ENCODE data around the gene NUP160. TPM values are rescaled to one million over a fixed set of nuclear protein-coding genes. Genes with fewer than 3 reads are reported as not detected.
"Not testable (repeated sequence)": the region's sequence is repeated elsewhere in the genome, so short reads cannot be mapped to it uniquely, and the experiment has no call there.

The NUP160 gene, protein sequence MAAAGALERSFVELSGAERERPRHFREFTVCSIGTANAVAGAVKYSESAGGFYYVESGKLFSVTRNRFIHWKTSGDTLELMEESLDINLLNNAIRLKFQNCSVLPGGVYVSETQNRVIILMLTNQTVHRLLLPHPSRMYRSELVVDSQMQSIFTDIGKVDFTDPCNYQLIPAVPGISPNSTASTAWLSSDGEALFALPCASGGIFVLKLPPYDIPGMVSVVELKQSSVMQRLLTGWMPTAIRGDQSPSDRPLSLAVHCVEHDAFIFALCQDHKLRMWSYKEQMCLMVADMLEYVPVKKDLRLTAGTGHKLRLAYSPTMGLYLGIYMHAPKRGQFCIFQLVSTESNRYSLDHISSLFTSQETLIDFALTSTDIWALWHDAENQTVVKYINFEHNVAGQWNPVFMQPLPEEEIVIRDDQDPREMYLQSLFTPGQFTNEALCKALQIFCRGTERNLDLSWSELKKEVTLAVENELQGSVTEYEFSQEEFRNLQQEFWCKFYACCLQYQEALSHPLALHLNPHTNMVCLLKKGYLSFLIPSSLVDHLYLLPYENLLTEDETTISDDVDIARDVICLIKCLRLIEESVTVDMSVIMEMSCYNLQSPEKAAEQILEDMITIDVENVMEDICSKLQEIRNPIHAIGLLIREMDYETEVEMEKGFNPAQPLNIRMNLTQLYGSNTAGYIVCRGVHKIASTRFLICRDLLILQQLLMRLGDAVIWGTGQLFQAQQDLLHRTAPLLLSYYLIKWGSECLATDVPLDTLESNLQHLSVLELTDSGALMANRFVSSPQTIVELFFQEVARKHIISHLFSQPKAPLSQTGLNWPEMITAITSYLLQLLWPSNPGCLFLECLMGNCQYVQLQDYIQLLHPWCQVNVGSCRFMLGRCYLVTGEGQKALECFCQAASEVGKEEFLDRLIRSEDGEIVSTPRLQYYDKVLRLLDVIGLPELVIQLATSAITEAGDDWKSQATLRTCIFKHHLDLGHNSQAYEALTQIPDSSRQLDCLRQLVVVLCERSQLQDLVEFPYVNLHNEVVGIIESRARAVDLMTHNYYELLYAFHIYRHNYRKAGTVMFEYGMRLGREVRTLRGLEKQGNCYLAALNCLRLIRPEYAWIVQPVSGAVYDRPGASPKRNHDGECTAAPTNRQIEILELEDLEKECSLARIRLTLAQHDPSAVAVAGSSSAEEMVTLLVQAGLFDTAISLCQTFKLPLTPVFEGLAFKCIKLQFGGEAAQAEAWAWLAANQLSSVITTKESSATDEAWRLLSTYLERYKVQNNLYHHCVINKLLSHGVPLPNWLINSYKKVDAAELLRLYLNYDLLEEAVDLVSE (N-terminal part only)
- 19.9 and 20.4 TPM in 2 replicates for total RNA-seq

DNA sequence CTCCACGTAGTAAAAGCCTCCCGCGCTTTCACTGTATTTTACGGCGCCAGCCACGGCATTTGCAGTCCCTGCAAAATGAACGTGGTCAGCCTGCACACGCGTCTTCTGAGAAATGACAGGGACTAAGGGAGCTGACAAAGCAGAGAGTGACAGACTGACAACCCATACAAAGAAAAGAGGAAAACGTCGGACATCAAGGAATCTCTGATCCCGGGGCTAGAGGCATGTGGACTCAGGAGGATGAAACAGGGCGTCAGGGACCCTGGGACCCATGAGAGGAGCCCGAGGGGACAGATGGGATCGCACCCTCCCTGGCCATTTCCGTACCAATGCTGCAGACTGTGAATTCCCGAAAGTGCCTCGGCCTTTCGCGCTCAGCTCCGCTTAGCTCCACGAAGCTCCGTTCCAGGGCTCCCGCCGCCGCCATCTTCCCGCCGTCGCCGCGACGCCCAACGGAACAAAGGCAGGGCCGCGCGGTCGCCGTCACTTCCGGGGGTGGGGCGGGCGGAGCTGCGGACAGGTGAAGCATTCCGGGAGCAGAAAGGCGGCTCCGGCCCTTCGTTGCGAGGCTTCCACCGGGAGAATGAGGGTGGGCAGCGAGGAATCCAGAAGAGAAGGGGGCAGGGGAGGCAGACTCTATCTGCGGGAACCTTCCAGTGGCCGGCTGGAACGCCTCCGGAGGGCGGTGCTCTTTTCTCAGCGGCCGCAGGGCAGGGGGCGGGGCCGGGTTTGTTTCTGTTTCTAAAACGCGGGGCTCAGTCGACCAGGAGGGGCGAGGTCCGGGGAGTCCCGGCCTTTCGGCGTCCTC, at the start of gene NUP160:
NUP160 (minus strand) TSS at position 459 of the 808 bp plus-strand sequence; CDS start at position 427, 32 bp downstream.
- DNase-seq (ENCODE audit: low read depth in 2 of 2) = peak; percentile 30 to 67

DNA sequence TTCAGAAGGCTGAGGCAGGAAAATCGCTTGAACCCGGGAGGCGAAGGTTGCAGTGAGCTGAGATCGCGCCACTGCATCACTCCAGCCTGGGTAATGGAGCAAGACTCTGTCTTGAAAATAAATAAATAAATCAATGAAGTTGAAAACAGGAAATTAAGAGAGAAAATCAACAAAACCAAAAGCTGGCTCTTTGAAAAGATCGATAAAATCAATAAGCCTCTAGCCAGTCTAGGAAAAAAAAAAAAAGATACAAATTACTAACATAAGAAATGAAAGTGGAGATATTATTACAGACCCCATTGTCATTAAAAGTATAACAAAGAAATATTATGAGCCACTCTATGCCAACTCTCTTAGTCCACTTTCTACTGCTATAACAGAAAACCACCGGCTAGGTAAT, 48.0 kb upstream of the NUP160 start:
- no peak for DNase-seq (ENCODE audit: low read depth in 2 of 2)

DNA sequence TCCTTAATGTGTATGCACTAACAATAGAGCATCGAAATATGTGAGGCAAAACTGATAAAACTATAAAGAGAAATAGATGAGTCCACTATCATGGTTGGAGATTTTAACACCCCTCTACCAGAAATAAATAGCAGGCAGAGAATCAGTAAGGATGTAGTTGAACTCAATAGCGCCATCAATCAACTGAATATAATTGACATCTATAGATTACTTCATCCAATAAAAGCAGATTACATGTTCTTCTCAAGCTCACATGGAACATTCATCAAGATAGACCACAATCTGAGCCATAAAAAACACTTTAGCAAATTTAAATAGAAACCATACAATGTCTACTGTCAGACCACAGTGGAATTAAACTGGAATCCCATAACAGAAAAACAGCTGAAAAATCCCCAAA, 46.9 kb upstream of the NUP160 start:
- DNase-seq (ENCODE audit: low read depth in 2 of 2) = no peak

DNA sequence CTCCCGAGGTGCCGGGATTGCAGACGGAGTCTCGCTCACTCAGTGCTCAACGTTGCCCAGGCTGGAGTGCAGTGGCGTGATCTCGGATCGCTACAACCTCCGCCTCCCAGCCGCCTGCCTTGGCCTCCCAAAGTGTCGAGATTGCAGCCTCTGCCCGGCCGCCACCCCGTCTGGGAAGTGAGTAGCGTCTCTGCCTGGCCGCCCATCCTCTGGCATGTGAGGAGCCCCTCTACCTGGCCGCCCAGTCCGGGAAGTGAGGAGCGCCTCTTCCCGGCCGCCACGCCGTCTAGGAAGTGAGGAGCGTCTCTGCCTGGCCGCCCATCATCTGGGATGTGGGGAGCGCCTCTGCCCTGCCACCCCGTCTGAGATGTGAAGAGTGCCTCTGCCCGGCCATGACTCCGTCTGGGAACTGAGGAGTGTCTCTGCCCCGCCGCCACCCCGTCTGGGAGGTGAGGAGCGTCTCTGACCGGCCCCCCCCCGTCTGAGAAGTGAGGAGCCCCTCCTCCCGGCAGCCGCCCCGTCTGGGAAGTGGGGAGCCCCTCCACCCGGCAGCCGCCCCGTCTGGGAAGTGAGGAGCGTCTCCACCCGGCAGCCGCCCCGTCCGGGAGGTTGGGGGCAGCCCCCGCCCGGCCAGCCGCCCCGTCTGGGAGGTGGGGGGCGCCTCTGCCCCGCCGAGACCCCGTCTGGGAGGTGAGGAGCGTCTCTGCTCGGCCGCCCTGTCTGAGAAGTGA, 44.6 kb upstream of the NUP160 start:
- DNase-seq (ENCODE audit: low read depth in 2 of 2) = not testable (repeated sequence)

DNA sequence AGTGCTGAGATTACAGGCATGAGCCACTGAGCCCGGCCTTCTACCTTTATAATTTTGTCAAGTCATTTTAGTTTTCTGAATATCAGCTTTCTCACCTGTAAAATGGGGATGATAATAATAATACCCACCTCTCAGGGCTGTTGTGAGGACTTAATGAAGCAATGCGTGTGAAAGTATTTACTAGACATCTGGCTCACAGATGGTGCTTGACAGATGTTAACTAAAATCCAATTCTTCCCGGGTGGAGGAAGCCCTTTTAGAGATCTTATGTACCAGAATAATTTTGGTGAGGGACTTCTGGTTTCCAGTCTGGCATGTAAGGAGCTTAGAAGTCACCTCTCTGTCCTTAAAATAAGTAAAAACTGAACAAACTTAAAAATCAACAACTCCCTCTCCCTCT, 43.7 kb upstream of the NUP160 start:
- no peak for DNase-seq (ENCODE audit: low read depth in 2 of 2)

DNA sequence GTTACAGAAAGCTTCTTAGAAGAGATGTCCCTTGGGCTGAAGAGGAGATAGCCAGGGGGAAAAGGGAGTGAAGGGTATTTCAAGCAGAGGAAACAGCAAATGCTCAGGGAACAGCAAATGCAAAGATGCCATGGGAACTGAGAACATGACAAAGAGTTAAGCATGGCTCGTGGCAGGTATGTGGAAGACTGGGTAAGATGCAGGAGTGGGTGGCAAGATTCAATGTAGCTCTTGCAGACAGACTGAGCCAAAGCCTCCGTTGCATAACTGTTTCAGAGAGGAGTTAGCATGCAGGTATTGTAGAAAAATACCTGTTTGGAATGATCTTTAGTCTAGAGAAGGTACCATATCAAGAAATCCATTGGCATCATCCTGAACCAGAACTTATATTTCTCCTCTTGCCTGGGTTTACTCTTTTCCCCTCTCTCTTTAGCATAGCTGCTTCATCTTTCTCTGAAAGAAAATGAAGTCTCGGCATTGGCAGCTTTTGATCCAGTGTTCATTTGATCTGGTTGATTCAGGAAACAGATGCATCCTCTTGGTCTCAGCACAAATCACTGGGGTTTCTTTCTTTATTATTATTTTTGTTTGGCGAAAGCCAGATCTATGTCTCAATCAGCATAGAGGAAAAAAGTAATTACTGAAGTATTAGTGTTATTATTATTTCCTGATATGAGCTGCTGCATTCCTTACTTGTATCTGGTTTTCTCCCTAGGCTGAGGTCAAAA, 41.7 kb upstream of the NUP160 start:
- DNase-seq (ENCODE audit: low read depth in 2 of 2) = peak; percentile 34 to 82

DNA sequence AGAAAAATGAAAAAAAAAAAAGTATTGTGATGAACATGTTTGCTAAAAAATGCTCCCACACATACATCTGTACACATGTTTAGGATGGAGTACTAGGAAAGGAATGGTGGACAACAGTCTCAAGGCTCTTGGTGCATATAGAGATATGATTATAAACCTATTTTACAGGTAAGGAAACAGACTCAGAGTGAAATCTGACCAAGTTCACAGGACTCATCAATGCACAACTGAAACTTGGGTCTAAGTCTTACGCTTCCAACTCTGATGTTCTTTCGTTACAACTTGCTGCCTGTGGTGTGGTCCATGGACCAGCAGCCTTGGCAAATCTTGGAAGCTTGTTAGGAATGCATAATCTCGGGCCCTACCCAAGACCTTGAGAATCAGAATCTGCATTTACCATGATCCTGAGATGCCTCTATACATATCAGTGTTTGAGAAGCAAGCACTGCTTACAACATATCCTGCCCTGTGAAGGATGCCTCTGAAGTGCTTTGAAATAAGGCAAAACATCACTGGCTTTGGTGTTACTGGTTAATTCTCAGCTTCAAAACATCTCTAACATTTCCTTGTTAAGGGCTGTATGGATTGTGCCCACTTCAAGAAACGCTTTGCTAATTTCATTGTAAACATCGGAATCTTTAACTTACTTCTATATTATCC, 39.9 kb upstream of the NUP160 start:
- DNase-seq (ENCODE audit: low read depth in 2 of 2) = no peak

DNA sequence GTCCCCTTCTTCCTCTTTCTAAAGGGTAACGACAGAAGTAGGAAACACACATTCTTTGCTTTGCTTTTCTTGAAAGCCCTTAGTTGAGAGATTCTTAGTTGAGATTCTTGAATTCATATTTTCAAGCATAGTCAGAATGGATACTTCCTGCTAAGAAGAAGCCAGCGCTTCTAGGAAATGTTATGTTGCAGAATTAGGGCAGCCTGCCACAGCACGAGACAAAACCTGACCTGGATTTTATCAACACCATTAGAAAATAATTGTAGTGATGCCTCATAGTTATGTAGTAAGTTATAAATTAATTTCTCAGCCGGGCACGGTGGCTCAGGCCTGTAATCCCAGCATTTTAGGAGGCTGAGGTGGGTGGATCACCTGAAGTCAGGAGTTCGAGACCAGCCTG, 37.9 kb upstream of the NUP160 start:
- DNase-seq (ENCODE audit: low read depth in 2 of 2) = peak in 1 of 2 donors; percentile 65

DNA sequence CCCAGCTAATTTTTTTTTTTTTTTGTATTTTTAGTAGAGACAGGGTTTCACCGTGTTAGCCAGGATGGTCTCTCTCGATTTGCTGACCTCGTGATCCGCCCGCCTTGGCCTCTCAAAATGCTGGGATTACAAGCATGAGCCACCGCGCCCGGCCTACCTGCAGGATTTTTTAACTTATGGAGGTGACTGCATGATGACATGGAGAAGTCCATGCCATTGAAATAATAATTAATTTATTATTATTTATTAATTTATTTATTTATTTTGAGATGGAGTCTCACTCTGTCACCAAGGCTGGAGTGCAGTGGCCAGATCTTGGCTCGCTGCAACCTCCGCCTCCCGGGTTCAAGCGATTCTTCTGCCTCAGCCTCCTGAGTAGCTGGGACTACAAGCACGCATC, 34.3 kb upstream of the NUP160 start:
- DNase-seq (ENCODE audit: low read depth in 2 of 2) = not testable (repeated sequence)

DNA sequence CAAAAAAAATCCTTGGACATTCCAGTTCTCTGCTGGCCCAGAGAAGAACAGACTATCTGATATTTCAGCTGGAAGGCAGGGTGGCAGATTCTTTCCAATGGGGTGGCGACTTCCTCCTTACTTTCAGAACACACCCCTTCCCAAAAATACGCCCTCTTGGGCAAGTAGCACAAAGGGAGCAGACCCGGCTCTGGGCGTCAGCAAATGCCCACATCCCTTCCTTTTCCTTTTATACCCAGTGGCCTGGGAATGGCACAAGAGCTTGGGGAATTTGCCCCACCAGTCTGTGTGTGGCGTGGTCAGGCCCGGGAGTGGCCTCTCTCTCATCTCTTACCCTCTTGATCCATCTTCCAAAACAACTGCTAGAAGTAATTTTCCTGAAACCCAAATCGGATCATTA, 33.0 kb upstream of the NUP160 start:
- DNase-seq (ENCODE audit: low read depth in 2 of 2) = no peak

DNA sequence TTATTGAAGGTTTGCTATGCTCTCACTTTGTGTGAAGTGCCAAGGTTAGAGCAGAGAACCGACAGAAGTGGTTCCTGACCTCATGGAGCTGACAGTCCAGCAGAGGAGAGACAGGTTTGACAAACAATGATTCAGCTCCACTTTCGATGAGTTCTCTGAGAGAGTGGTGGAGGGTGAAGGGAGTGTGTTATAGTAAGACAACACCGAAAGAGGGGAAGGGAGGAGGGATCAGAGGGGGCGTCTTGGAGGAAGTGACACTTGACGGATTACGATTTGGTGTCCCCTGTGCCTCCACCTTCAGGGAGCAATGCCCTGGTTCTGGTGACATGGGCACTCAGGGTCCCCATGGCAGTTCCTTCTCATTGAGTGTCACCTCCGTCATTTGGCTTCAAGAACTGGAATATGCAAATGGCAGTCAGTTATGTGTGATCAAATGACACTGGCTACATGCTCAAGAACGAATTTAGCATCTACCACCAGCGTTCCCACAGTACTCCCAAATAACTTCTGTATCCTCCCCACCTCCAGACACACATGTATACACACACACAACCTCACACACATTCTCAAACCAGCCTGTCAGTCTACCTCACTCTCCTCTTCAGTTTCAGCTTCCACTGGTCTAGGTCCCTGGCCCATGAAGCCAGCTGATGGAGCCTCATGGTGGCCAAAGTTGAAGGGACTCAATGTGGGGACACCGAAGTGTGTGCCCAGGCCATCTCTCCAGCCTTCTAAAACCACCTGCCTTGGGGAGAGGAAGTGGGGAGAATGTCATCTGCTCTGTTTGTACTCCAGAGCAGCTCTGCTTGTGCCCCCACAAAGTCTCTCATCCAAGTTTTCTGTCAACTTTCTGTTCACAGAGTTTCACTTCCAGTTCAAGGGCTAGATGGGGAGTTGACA, 31.4 kb upstream of the NUP160 start:
- no peak for DNase-seq (ENCODE audit: low read depth in 2 of 2)

DNA sequence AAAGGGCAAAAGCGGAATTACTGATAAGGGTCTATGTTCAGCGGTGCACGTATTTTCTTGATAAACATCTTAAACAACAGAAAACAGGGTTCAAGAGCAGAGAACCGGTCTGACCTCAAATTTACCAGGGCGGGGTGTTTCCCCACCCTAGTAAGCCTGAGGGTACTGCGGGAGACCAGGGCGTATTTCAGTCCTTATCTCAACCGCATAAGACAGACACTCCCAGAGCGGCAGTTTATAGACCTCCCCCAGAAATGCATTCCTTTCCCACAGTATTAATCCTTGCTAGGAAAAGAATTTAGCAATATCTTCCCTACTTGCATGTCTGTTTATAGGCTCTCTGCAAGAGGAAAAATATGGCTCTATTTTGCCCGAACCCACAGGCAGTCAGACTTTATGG, 27.7 kb upstream of the NUP160 start:
- DNase-seq (ENCODE audit: low read depth in 2 of 2) = not testable (repeated sequence)

DNA sequence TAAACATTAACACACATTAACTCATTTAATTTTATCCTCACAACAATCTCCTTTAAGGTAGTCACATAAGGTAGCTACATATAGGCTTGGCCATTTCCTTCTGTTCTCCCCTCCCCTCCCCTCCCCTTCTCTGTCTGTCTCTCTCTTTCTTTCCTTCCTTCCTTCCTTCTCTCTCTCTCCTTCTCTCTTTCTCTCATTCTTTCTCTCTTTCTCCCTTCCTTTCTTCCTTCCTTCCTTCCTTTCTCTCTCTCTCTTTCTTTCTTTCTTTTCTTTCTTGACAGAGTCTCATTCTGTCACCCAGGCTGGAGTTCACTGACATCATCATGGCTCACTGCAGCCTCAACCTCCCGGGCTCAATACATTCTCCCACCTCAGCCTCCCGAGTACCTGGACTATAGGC, 22.3 kb upstream of the NUP160 start:
- no peak for DNase-seq (ENCODE audit: low read depth in 2 of 2)

DNA sequence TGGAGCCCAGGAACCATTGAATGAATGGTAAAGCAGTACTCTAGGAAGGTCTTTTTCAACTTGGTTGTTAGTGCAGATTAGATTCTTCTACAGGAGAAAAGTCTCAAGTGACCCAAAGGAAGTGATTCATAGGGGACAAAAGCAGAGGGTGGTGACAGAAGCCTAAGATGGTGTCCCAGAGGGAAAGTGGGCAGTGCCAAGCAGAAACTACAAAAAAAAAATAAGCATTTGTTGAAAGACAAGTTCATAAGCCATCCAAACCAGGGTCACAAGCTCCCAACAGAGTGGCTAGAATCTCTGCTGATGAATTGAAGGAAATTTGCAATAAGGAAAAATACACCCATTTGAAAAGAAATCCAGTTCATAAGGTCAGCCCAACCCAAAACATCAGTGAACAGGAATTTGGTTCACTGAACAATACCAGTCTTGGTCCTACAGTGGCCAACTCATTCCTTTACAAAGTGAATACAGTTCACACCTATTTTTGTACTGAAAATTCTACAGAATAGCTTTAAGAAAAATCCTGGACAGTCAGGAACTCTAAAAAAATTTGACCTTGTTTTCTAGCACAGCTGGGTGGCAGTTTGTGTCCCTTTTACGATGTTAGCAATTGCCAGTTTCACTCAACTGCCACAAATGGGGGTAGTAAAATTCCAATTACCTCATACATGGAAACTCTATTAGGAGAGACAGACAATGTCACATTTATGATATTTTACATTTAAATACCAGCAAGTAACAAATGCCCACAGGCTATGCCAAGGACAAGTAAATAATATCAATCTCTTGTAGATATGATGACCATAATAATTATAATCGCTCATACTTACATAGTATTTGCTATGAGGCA, 21.6 kb upstream of the NUP160 start:
- peak in 1 of 2 donors; percentile 29 for DNase-seq (ENCODE audit: low read depth in 2 of 2)

DNA sequence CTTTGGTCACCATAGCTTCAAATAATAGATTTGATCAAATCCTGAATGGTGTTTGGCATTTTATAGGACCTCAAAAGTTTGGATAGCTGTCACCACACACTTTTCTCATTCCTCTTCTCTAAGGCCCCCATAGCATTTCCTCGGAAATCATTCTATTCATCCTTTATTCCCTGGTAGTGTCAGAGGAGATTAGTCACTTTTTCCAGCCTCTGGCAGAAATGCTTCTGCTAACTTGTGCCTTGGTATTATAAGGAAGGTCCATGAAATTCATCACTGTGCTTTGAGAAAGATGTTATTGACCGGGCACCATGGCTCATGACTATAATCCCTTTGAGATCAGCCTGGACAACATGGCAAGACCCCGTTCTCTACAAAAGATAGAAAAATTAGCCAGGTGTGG, 19.7 kb upstream of the NUP160 start:
- DNase-seq (ENCODE audit: low read depth in 2 of 2) = no peak

DNA sequence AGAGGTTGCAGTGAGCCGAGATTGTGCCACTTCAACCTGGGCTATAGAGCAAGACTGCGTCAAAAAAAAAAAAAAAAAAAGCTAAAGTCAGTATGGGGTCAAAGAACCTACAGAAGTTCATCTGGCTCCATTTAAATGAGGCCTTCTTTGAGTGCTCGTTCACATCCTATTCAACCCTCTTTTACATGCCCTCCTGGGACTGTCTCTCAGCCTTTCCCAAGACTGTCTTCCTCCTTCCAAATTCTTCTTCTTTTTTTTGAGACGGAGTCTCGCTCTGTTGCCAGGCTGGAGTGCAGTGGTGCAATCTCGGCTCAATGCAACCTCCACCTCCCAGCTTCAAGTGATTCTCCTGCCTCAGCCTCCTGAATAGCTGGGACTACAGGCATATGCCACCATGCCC, 18.7 kb upstream of the NUP160 start:
- DNase-seq (ENCODE audit: low read depth in 2 of 2) = not testable (repeated sequence)

DNA sequence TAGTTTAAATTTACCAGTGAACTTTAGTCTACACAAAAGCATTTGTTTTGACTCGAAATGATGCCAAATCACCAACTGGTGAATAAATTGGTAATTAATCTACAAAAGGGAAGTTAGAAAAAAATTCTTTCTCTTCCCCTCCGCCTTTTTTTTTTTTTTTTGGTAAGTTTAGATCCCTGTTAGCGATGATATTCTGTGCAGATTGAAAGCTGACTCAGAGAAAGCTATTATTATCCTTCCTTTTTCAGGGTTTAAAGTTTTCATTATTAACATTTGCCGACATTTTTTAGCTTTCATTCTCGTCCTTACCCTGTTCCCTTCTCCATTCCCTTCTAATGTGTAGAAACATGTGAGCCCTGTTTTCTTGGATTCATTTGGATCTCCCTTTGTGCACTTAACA, 16.8 kb upstream of the NUP160 start:
- no peak for DNase-seq (ENCODE audit: low read depth in 2 of 2)

All from dermis microvascular lymphatic vessel endothelial cell (primary cell).